Fibroblast of the aortic adventitia (primary cell): ENCODE results near the gene CTH. TPM values are rescaled to one million over a fixed set of nuclear protein-coding genes. Genes with fewer than 3 reads are reported as not detected.
A peak's percentile ranks its signal among the peaks of the same experiment; 100 is the strongest.

Experiments
- DNase-seq: peaks from one replicate; pipeline ENCODE4 v3.0.0-alpha.2; 2010; ENCODE audit warnings: low read depth
- H3K4me3 ChIP-seq: 2 replicates; pipeline ENCODE4 v1.5.1; 2011; ENCODE audit warnings: low read depth, mild to moderate bottlenecking, control low read depth, low read length, moderate library complexity
- small RNA-seq: library from RNA; depleted of rRNA; stranded (forward); fragments of <200 nt; gene quantifications from one replicate; pipeline ENCODE3, GENCODE V24; 2012
- total RNA-seq: library from RNA; depleted of rRNA; stranded (reverse); fragments of >200 nt; gene quantifications from 2 replicates; pipeline ENCODE4 v1.2.3, GENCODE V29; 2012; ENCODE audit warnings: low replicate concordance
- TF ChIP-seq, protein P1 (sequence below): IDR thresholded peaks from 2 replicates; pipeline ENCODE4 v1.5.1; 2011; ENCODE audit warnings: mild to moderate bottlenecking, low read length, control low read depth, inconsistent platforms; ENCODE audit not compliant: insufficient read depth

CTH gene
- total RNA-seq, 1 donor = 7.6 TPM

- no peak for DNase-seq
These were observed 76.4 kb downstream of the CTH start for GRCh38 chr1:70487459-70487815.

GRCh38 chr1:70487910-70488665 is 77.0 kb downstream of the CTH start:
- H3K4me3 ChIP-seq = no peak overlapping the region
- TF ChIP-seq, protein P1, sequence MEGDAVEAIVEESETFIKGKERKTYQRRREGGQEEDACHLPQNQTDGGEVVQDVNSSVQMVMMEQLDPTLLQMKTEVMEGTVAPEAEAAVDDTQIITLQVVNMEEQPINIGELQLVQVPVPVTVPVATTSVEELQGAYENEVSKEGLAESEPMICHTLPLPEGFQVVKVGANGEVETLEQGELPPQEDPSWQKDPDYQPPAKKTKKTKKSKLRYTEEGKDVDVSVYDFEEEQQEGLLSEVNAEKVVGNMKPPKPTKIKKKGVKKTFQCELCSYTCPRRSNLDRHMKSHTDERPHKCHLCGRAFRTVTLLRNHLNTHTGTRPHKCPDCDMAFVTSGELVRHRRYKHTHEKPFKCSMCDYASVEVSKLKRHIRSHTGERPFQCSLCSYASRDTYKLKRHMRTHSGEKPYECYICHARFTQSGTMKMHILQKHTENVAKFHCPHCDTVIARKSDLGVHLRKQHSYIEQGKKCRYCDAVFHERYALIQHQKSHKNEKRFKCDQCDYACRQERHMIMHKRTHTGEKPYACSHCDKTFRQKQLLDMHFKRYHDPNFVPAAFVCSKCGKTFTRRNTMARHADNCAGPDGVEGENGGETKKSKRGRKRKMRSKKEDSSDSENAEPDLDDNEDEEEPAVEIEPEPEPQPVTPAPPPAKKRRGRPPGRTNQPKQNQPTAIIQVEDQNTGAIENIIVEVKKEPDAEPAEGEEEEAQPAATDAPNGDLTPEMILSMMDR = peak; percentile 74
- DNase-seq = peak; percentile 61

More at GRCh38 chr1:70487459-70487815, 76.4 kb downstream of the CTH start:
- TF ChIP-seq, protein P1 = no peak
- H3K4me3 ChIP-seq = no peak overlapping the region

Small RNA genes lying within 50 kb of the gene (small RNA-seq; reads per million reads assigned to genes)
- gene RF00017 = not detected

Other genes starting within 250 kb of the CTH start
- 18.7 and 27.9 TPM in 2 replicates for gene LRRC40, start 205.7 kb upstream of the CTH start, total RNA-seq
- gene SRSF11, start 189.9 kb upstream of the CTH start, total RNA-seq = 110 and 159 TPM in 2 replicates
- 34.3 and 37.7 TPM in 2 replicates for gene ANKRD13C, start 56.5 kb upstream of the CTH start, total RNA-seq